ENCODE results near the gene GRID2. TPM values are rescaled to one million over a fixed set of nuclear protein-coding genes. Genes with fewer than 3 reads are reported as not detected.

The GRID2 gene
- polyA plus RNA-seq, 3 donors from 2014 or later, result not detected

DNA sequence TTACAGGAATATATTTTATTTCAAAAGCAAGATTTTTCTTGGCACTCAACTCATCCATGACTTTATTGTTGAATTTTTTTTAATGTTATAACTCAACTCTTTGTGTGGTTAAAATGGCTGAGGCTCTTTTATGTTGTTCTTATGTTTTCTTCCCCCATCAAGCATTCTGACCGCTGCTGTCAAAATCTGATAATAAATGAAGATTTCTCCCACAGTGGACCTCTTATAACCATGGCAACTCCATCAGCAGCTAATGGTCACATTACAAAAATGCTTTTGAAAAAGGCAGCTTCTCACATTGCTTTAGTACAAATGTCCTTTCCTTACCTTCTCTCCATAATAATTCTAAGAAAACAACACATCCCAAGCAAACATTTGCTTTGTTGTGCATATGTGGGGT lies 1428.7 kb downstream of the GRID2 start:
- peaks cover 7 to 27% (median 13%) of the 10 kb centered on the region in 6 donors for H3K9me3 Mint-ChIP-seq
- no peak overlapping the region for H3K4me3 Mint-ChIP-seq
- H3K27me3 Mint-ChIP-seq (ENCODE audit: low read depth in 3 of 3), result no peaks in the 10 kb centered on the region
- H3K4me1 Mint-ChIP-seq, result no peaks in the 10 kb centered on the region
- DNase-seq, result no peak
- H3K27ac Mint-ChIP-seq, result no peak overlapping the region
- H3K36me3 Mint-ChIP-seq, result no peaks in the 10 kb centered on the region

GRCh38 chr4:93740890-93741289 lies 1437.1 kb downstream of the GRID2 start:
- Mint-ChIP-seq H3K4me1 (no peaks in the 10 kb centered on the region), H3K4me3 (no peak overlapping the region), H3K27ac (no peak overlapping the region), H3K27me3 (ENCODE audit: low read depth in 3 of 3) (peaks cover 0 to 2% (median 0%) of the 10 kb centered on the region in 3 donors), H3K9me3 (peaks cover 2 to 6% (median 5%) of the 10 kb centered on the region in 6 donors), H3K36me3 (no peaks in the 10 kb centered on the region)
- no peak for DNase-seq

- no peak for DNase-seq
- no peaks in the 10 kb centered on the region for H3K4me1 Mint-ChIP-seq
- H3K4me3 Mint-ChIP-seq, result no peak overlapping the region
- peaks cover 0 to 2% (median 0%) of the 10 kb centered on the region in 3 donors for H3K27me3 Mint-ChIP-seq (ENCODE audit: low read depth in 3 of 3)
- H3K9me3 Mint-ChIP-seq, result peaks cover 0 to 6% (median 4%) of the 10 kb centered on the region in 6 donors
- H3K27ac Mint-ChIP-seq, result no peak overlapping the region
- no peaks in the 10 kb centered on the region for H3K36me3 Mint-ChIP-seq
Observed at GRCh38 chr4:93743022-93743421, 1439.3 kb downstream of the GRID2 start.

- Mint-ChIP-seq H3K9me3 (peaks cover 0 to 3% (median under 1%) of the 10 kb centered on the region in 6 donors), H3K4me3 (no peak overlapping the region), H3K4me1 (no peaks in the 10 kb centered on the region), H3K27ac (no peak overlapping the region), H3K27me3 (ENCODE audit: low read depth in 3 of 3) (peaks cover 0 to 2% (median 0%) of the 10 kb centered on the region in 3 donors), H3K36me3 (no peaks in the 10 kb centered on the region)
- no peak for DNase-seq
Observed at GRCh38 chr4:93743635-93744034, 1439.9 kb downstream of the GRID2 start.

DNA sequence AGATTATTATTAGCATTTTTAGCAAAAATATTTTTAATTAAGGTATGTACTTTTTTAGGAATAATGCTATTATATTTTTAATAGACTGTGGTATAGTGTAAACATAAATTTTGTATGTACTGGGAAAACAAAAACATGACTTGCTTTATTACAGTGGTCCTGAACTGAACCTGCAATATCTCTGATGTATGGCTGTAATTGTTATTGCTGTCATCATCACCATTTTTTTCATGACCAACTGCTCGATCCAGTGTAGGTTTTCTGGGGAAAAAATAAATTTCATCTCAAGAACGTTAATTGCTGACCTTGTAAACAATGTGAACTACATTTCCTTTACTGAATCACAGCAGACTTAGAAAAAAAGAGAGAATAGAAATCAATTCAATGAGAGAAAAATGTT lies 1441.2 kb downstream of the GRID2 start:
- Mint-ChIP-seq H3K4me3 (no peak overlapping the region), H3K4me1 (no peaks in the 10 kb centered on the region), H3K27ac (no peak overlapping the region), H3K36me3 (no peaks in the 10 kb centered on the region), H3K27me3 (ENCODE audit: low read depth in 3 of 3) (peaks cover 0 to 2% (median 0%) of the 10 kb centered on the region in 3 donors), H3K9me3 (peaks cover 0 to 5% (median 1%) of the 10 kb centered on the region in 6 donors)
- no peak for DNase-seq

- H3K27me3 Mint-ChIP-seq (ENCODE audit: low read depth in 3 of 3), result peaks cover 0 to 2% (median 0%) of the 10 kb centered on the region in 3 donors
- DNase-seq, result no peak
- no peak overlapping the region for H3K27ac Mint-ChIP-seq
- no peaks in the 10 kb centered on the region for H3K4me1 Mint-ChIP-seq
- H3K9me3 Mint-ChIP-seq, result peaks cover 0 to 5% (median 1%) of the 10 kb centered on the region in 6 donors
- no peak overlapping the region for H3K4me3 Mint-ChIP-seq
- H3K36me3 Mint-ChIP-seq, result no peaks in the 10 kb centered on the region
Observed at GRCh38 chr4:93746031-93746430, 1442.3 kb downstream of the GRID2 start.

- Mint-ChIP-seq H3K27ac (no peak overlapping the region), H3K9me3 (peaks cover 0 to 5% (median 1%) of the 10 kb centered on the region in 6 donors), H3K4me1 (no peaks in the 10 kb centered on the region), H3K27me3 (ENCODE audit: low read depth in 3 of 3) (peaks cover 0 to 2% (median 0%) of the 10 kb centered on the region in 3 donors), H3K4me3 (no peak overlapping the region), H3K36me3 (no peaks in the 10 kb centered on the region)
- DNase-seq, result no peak
Observed at GRCh38 chr4:93747220-93747619, 1443.5 kb downstream of the GRID2 start.

GRCh38 chr4:93748373-93749291 lies 1444.9 kb downstream of the GRID2 start:
- H3K27me3 Mint-ChIP-seq (ENCODE audit: low read depth in 3 of 3), result no peaks in the 10 kb centered on the region
- H3K4me1 Mint-ChIP-seq, result no peaks in the 10 kb centered on the region
- no peak overlapping the region for H3K27ac Mint-ChIP-seq
- H3K4me3 Mint-ChIP-seq, result no peak overlapping the region
- DNase-seq, result no peak
- H3K36me3 Mint-ChIP-seq, result no peaks in the 10 kb centered on the region
- H3K9me3 Mint-ChIP-seq, result peaks cover 0 to 6% (median 1%) of the 10 kb centered on the region in 6 donors

DNA sequence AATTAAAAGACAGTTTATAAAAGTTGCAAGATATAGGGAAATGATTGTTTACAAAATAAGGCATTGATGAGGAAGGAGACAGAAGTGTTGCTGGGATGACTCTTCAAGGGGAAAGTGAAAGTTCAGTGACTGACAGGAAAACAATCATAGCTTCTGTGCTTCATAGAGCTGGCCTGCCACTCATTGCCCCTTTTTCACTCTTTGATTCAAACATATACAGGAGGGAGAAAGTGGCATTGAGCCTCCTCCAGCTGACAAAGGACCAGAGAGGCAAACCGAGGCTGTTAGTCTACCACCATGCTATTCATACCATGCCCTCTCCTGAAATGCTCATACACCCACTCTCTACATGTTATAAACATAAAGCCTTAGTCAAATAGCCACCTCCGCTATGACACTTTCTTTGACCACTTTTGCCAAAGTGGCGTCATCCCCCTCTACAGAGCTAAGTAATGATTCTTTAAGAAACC lies 1445.6 kb downstream of the GRID2 start:
- Mint-ChIP-seq H3K9me3 (peaks cover 0 to 6% (median 1%) of the 10 kb centered on the region in 6 donors), H3K4me1 (no peaks in the 10 kb centered on the region), H3K36me3 (no peaks in the 10 kb centered on the region), H3K4me3 (no peak overlapping the region), H3K27me3 (ENCODE audit: low read depth in 3 of 3) (no peaks in the 10 kb centered on the region), H3K27ac (no peak overlapping the region)
- no peak for DNase-seq

DNA sequence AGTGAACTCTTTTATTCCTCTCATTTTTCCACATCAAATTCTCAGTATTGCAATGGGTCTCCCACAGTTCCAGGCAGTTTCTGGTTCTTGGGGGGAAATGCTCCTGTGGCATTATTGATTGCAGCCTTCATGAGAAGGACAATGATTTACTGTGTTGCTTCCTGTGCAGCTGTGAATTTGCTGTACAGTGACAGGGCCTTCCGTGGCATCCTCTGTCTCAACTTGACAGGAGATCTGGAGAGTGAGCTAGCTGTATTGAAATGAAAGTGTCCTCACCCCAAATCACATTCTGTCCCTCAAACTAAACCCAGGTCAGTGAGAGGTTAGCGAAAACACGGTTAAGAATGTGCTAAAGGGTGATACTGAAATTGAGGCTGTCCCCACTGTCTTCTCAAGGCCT lies 1447.6 kb downstream of the GRID2 start:
- H3K36me3 Mint-ChIP-seq, result no peaks in the 10 kb centered on the region
- peaks cover 0 to 6% (median under 1%) of the 10 kb centered on the region in 6 donors for H3K9me3 Mint-ChIP-seq
- H3K27ac Mint-ChIP-seq, result no peak overlapping the region
- no peak overlapping the region for H3K4me3 Mint-ChIP-seq
- H3K4me1 Mint-ChIP-seq, result no peaks in the 10 kb centered on the region
- H3K27me3 Mint-ChIP-seq (ENCODE audit: low read depth in 3 of 3), result no peaks in the 10 kb centered on the region
- DNase-seq, result no peak

GRCh38 chr4:93756101-93756500 lies 1452.3 kb downstream of the GRID2 start:
- H3K27ac Mint-ChIP-seq, result no peak overlapping the region

DNA sequence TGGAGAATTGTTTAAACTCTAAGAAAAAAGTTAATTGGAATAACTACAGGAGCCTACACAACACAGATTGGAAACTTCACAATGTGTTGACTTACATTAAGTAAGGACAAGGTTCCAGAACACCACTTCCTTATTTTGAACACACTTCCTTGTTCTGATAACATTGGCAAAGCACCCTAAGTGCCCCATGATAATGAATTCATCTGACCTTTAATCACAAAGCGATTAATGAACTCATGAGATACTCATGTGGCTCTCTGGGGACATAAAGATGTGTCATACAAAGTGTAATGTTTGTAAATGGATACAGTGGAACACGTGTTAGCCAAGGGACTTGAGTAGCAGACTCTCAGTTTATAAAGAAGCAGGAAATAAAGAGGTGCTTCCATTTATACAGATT lies 1455.7 kb downstream of the GRID2 start:
- DNase-seq, result no peak
- Mint-ChIP-seq H3K4me3 (no peak overlapping the region), H3K27me3 (ENCODE audit: low read depth in 3 of 3) (no peaks in the 10 kb centered on the region), H3K9me3 (peaks cover 2 to 11% (median 5%) of the 10 kb centered on the region in 6 donors), H3K4me1 (no peaks in the 10 kb centered on the region), H3K36me3 (no peaks in the 10 kb centered on the region), H3K27ac (no peak overlapping the region)

More at GRCh38 chr4:93756101-93756500, 1452.3 kb downstream of the GRID2 start:
- H3K4me3 Mint-ChIP-seq, result no peak overlapping the region
- no peaks in the 10 kb centered on the region for H3K4me1 Mint-ChIP-seq
- DNase-seq, result no peak
- H3K27me3 Mint-ChIP-seq (ENCODE audit: low read depth in 3 of 3), result no peaks in the 10 kb centered on the region
- H3K9me3 Mint-ChIP-seq, result peaks cover 0 to 11% (median 5%) of the 10 kb centered on the region in 6 donors
- no peaks in the 10 kb centered on the region for H3K36me3 Mint-ChIP-seq

- Mint-ChIP-seq H3K27ac (no peak overlapping the region), H3K36me3 (no peaks in the 10 kb centered on the region), H3K4me3 (no peak overlapping the region), H3K4me1 (no peaks in the 10 kb centered on the region), H3K27me3 (ENCODE audit: low read depth in 3 of 3) (no peaks in the 10 kb centered on the region), H3K9me3 (peaks cover 2 to 11% (median 5%) of the 10 kb centered on the region in 6 donors)
- DNase-seq, result no peak
Observed at GRCh38 chr4:93760284-93760683, 1456.5 kb downstream of the GRID2 start.

DNA sequence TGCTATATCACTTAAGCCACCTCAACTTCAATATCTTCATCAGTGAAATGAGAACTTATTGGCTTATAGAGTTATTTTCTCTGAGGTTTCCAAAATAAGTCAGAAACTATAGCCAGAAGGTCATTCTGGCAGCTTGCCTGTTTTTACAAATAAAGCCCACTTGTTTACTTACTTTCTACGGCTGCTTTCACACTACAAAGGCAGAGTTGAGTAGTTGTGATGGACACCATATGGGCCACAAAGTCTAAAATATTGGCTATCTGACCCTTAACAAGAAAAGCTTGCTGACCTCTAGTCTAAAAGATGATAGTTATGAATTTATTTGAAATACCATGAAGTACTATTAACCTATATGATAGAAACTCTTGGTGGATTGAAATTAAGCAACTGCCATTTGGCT lies 1457.5 kb downstream of the GRID2 start:
- Mint-ChIP-seq H3K4me3 (no peak overlapping the region), H3K4me1 (no peaks in the 10 kb centered on the region), H3K36me3 (no peaks in the 10 kb centered on the region), H3K27ac (no peak overlapping the region), H3K9me3 (peaks cover 2 to 11% (median 5%) of the 10 kb centered on the region in 6 donors), H3K27me3 (ENCODE audit: low read depth in 3 of 3) (no peaks in the 10 kb centered on the region)
- no peak for DNase-seq
